Measurements from ENCODE around the gene IBTK.
A peak's percentile ranks its signal among the peaks of the same experiment; 100 is the strongest.
"Not testable (repeated sequence)": the region's sequence is repeated elsewhere in the genome, so short reads cannot be mapped to it uniquely, and the experiment has no call there.

IBTK gene

GRCh38 chr6:82245376-82245775, 2.2 kb downstream of the IBTK start:
- DNase-seq, result no peak

- DNase-seq, result no peak
Observed at GRCh38 chr6:82243884-82244283, 3.7 kb downstream of the IBTK start.

- DNase-seq, result no peak
Observed at GRCh38 chr6:82240186-82240585, 7.4 kb downstream of the IBTK start.

GRCh38 chr6:82239597-82239996, 7.9 kb downstream of the IBTK start:
- no peak for DNase-seq

- no peak for DNase-seq
Observed at GRCh38 chr6:82237013-82237412, 10.5 kb downstream of the IBTK start.

- DNase-seq, result no peak
Observed at GRCh38 chr6:82227770-82228169, 19.8 kb downstream of the IBTK start.

GRCh38 chr6:82220167-82220566, 27.4 kb downstream of the IBTK start:
- DNase-seq, result no peak

- DNase-seq, result no peak
Observed at GRCh38 chr6:82217018-82217586, 30.4 kb downstream of the IBTK start.

- no peak for DNase-seq
Observed at GRCh38 chr6:82216549-82216948, 31.0 kb downstream of the IBTK start.

GRCh38 chr6:82211326-82211725, 36.2 kb downstream of the IBTK start:
- DNase-seq, result no peak

- DNase-seq, result no peak
Observed at GRCh38 chr6:82208913-82209312, 38.6 kb downstream of the IBTK start.

- DNase-seq, result no peak
Observed at GRCh38 chr6:82205930-82206392, 41.6 kb downstream of the IBTK start.

- DNase-seq, result no peak
Observed at GRCh38 chr6:82204020-82204419, 43.5 kb downstream of the IBTK start.

- DNase-seq, result no peak
Observed at GRCh38 chr6:82197784-82198183, 49.8 kb downstream of the IBTK start.

- DNase-seq, result not testable (repeated sequence)
Observed at GRCh38 chr6:82197245-82197644, 50.3 kb downstream of the IBTK start.

- DNase-seq, result no peak
Observed at GRCh38 chr6:82196161-82196560, 51.4 kb downstream of the IBTK start.

GRCh38 chr6:82195619-82196018, 51.9 kb downstream of the IBTK start:
- no peak for DNase-seq

- DNase-seq, result no peak
Observed at GRCh38 chr6:82185948-82186535, 61.5 kb downstream of the IBTK start.

GRCh38 chr6:82183642-82184282, 63.8 kb downstream of the IBTK start:
- DNase-seq, result no peak

- peak; percentile 9 for DNase-seq
Observed at GRCh38 chr6:82182756-82183155, 64.8 kb downstream of the IBTK start.

- no peak for DNase-seq
Observed at GRCh38 chr6:82179415-82179814, 68.1 kb downstream of the IBTK start.

- DNase-seq, result no peak
Observed at GRCh38 chr6:82178759-82179112, 68.8 kb downstream of the IBTK start.

GRCh38 chr6:82178077-82178758, 69.3 kb downstream of the IBTK start:
- no peak for DNase-seq

GRCh38 chr6:82176616-82177015, 70.9 kb downstream of the IBTK start:
- no peak for DNase-seq
